IMR-90 (cell line): ENCODE measurements around the gene TINAGL1.

Source experiments
- BHLHE40 ChIP-seq: fragments of 150-350 bp; IDR thresholded peaks from 2 replicates; pipeline ENCODE4 v1.6.1; 2016; ENCODE audit warnings: mild to moderate bottlenecking, low read depth, low read length
- CEBPB ChIP-seq: IDR thresholded peaks from 2 replicates; pipeline ENCODE4 v1.6.1; 2012; ENCODE audit warnings: low read depth, low read length, improper control_type of control experiment
- CHD1 ChIP-seq: IDR thresholded peaks from 2 replicates; pipeline ENCODE4 v1.6.1; 2012; ENCODE audit warnings: low read depth, low read length, improper control_type of control experiment
- FOS ChIP-seq: fragments of 150-350 bp; IDR thresholded peaks from 2 replicates; pipeline ENCODE4 v1.6.1; 2016; ENCODE audit warnings: low read depth, low read length
- POLR2A ChIP-seq: IDR thresholded peaks from 2 replicates; pipeline ENCODE4 v1.6.1; 2012; ENCODE audit warnings: mild to moderate bottlenecking, low read depth, low read length
- RAD21 ChIP-seq: IDR thresholded peaks from 2 replicates; pipeline ENCODE4 v1.6.1; 2012; ENCODE audit warnings: low read length, improper control_type of control experiment
- SMC3 ChIP-seq: fragments of 150-350 bp; IDR thresholded peaks from 2 replicates; pipeline ENCODE4 v1.6.1; 2016; ENCODE audit warnings: low read depth, mild to moderate bottlenecking, antibody characterized with exemption, low read length, moderate library complexity
- USF2 ChIP-seq: fragments of 150-350 bp; IDR thresholded peaks from 2 replicates; pipeline ENCODE4 v1.6.1; 2017; ENCODE audit warnings: mild to moderate bottlenecking, antibody characterized with exemption, low read length, low read depth
- TF ChIP-seq, protein P1 (sequence below): conservative IDR thresholded peaks from 2 replicates; pipeline ENCODE4 v1.5.1; 2012; ENCODE audit warnings: mild to moderate bottlenecking, low read depth, low read length, improper control_type of control experiment

- TF ChIP-seq POLR2A: no peak
- TF ChIP-seq, protein P1, sequence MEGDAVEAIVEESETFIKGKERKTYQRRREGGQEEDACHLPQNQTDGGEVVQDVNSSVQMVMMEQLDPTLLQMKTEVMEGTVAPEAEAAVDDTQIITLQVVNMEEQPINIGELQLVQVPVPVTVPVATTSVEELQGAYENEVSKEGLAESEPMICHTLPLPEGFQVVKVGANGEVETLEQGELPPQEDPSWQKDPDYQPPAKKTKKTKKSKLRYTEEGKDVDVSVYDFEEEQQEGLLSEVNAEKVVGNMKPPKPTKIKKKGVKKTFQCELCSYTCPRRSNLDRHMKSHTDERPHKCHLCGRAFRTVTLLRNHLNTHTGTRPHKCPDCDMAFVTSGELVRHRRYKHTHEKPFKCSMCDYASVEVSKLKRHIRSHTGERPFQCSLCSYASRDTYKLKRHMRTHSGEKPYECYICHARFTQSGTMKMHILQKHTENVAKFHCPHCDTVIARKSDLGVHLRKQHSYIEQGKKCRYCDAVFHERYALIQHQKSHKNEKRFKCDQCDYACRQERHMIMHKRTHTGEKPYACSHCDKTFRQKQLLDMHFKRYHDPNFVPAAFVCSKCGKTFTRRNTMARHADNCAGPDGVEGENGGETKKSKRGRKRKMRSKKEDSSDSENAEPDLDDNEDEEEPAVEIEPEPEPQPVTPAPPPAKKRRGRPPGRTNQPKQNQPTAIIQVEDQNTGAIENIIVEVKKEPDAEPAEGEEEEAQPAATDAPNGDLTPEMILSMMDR: no peak
- TF ChIP-seq USF2: no peak
- TF ChIP-seq CEBPB: no peak
- TF ChIP-seq SMC3: no peak
- TF ChIP-seq BHLHE40: no peak
- no peak for TF ChIP-seq CHD1
- no peak for TF ChIP-seq FOS
- no peak for TF ChIP-seq RAD21
Observed at GRCh38 chr1:31569596-31570173, 6.6 kb upstream of the TINAGL1 start.
